K562 (cell line): ENCODE measurements around the gene TRMT1. TPM values are rescaled to one million over a fixed set of nuclear protein-coding genes. Genes with fewer than 3 reads are reported as not detected.
A peak's percentile ranks its signal among the peaks of the same experiment; 100 is the strongest.

Source experiments
- CBX2 ChIP-seq: fragments of 200-600 bp; sonication (generic); IDR thresholded peaks from one replicate; pipeline ENCODE4 v1.6.1; 2012; ENCODE audit warnings: mild to moderate bottlenecking, low read length, inconsistent platforms; ENCODE audit not compliant: insufficient read depth, poor library complexity, severe bottlenecking
- IRF2 ChIP-seq: sonication (generic); formaldehyde crosslinking; IDR thresholded peaks from 2 replicates; pipeline ENCODE4 v1.8.1; 2022; ENCODE audit warnings: mild to moderate bottlenecking, missing genetic modification reagents
- KDM4B ChIP-seq, 2 experiments: fragments of 450-650 bp in 1 of 2; sonication (generic) in 1 of 2; IDR thresholded peaks; 2 replicates each; pipeline ENCODE4 v1.6.1; 2016 to 2017; ENCODE audit warnings: borderline replicate concordance in 2 of 2, antibody characterized with exemption in 1 of 2, low read depth in 1 of 2, mild to moderate bottlenecking in 1 of 2
- NCOA6 ChIP-seq: fragments of 450-650 bp; IDR thresholded peaks from 2 replicates; pipeline ENCODE4 v1.6.1; 2017; ENCODE audit warnings: mild to moderate bottlenecking
- PHB ChIP-seq: fragments of 250-450 bp; sonication (Bioruptor Pico); IDR thresholded peaks from 2 replicates; pipeline ENCODE4 v1.5.0; 2021
- SIRT6 ChIP-seq: IDR thresholded peaks from one replicate; pipeline ENCODE4 v1.6.1; 2012; ENCODE audit warnings: low read depth, mild to moderate bottlenecking, control low read depth, inconsistent platforms, low read length, moderate library complexity
- SRSF1 ChIP-seq: fragments of 200-400 bp; formaldehyde crosslinking; IDR thresholded peaks from 2 replicates; pipeline ENCODE4 v1.6.1; 2017; ENCODE audit warnings: mild to moderate bottlenecking, low read depth, low read length, moderate library complexity
- SRSF3 ChIP-seq: fragments of 200-400 bp; formaldehyde crosslinking; IDR thresholded peaks from 2 replicates; pipeline ENCODE4 v1.6.1; 2016; ENCODE audit warnings: mild to moderate bottlenecking, low read length, moderate library complexity; ENCODE audit not compliant: insufficient read depth
- TEAD1 ChIP-seq, 2 experiments: fragments of 450-650 bp in 1 of 2; sonication (generic) in 1 of 2; formaldehyde crosslinking; IDR thresholded peaks; 2 replicates each; pipeline versions ENCODE4 v1.4.0 to v1.8.0; 2020 to 2022; ENCODE audit warnings: mild to moderate bottlenecking in 2 of 2, missing genetic modification reagents in 1 of 2
- TRIM24 ChIP-seq, 2 experiments: fragments of 450-650 bp; IDR thresholded peaks; 2 replicates each; pipeline ENCODE4 v1.6.1; 2016
- XRCC3 ChIP-seq: fragments of 450-650 bp; IDR thresholded peaks from 2 replicates; pipeline ENCODE4 v1.6.1; 2017; ENCODE audit warnings: mild to moderate bottlenecking, moderate library complexity
- ZBTB7A ChIP-seq: IDR thresholded peaks from 2 replicates; pipeline ENCODE4 v1.6.1; 2011; ENCODE audit warnings: low read depth, mild to moderate bottlenecking, low read length, moderate library complexity, borderline replicate concordance; ENCODE audit not compliant: control insufficient read depth
- ZFP1 ChIP-seq: fragments of 450-650 bp; formaldehyde crosslinking; IDR thresholded peaks from 2 replicates; pipeline ENCODE4 v1.4.0; 2020; ENCODE audit warnings: mild to moderate bottlenecking, mixed read lengths
- ZNF140 ChIP-seq: fragments of 250-450 bp; sonication (Bioruptor Pico); IDR thresholded peaks from 2 replicates; pipeline ENCODE4 v1.8.0; 2021; ENCODE audit warnings: moderate library complexity, mild to moderate bottlenecking, inconsistent platforms
- ZNF316 ChIP-seq: fragments of 450-650 bp; IDR thresholded peaks from 2 replicates; pipeline ENCODE4 v1.6.1; 2016
- ZNF830 ChIP-seq: fragments of 250-450 bp; sonication (Bioruptor Pico); IDR thresholded peaks from 2 replicates; pipeline ENCODE4 v1.5.0; 2021; ENCODE audit warnings: mild to moderate bottlenecking
- polyA plus RNA-seq, 8 experiments: library from polyadenylated mRNA; depleted of rRNA in 4 of 8; stranded (reverse) in 5 of 8; unstranded in 3 of 8; fragments of >200 nt; fragmentation: Nextera tagmentation in 2 of 8; fragmentation: Illumina TruSeq in 1 of 8; extraction: Ambion mirVana in 2 of 8; extraction: Trizol in 1 of 8; gene quantifications; 2 replicates each; pipeline versions ENCODE4 v1.2.1 to v1.2.3, GENCODE V29; 2011 to 2014; ENCODE audit warnings: inconsistent platforms in 1 of 8, missing spikeins in 1 of 8
- total RNA-seq, 7 experiments: library from RNA; depleted of rRNA in 6 of 7; stranded (reverse); fragments of >200 nt in 6 of 7; fragmentation: Illumina TruSeq in 2 of 7; extraction: Trizol in 2 of 7; gene quantifications; 2 replicates each; pipeline versions ENCODE4 v1.2.1 to v1.2.3, GENCODE V29; 2011 to 2021; ENCODE audit warnings: low replicate concordance in 1 of 7
- TF ChIP-seq, protein P1 (sequence below), 2 experiments: fragments of 450-650 bp; IDR thresholded peaks; 2 replicates each; pipeline ENCODE4 v1.6.1; 2016
- TF ChIP-seq, protein P2 (sequence below), 2 experiments: fragments of 450-650 bp in 1 of 2; sonication (generic) in 1 of 2; formaldehyde crosslinking in 1 of 2; IDR thresholded peaks in 1 of 2; conservative IDR thresholded peaks in 1 of 2; 2 replicates each; pipeline versions ENCODE4 v1.6.1 to v1.8.1; 2016 to 2023; ENCODE audit warnings: mild to moderate bottlenecking in 2 of 2, moderate library complexity in 2 of 2, inconsistent platforms in 1 of 2, missing genetic modification reagents in 1 of 2

Gene TRMT1
- total and polyA plus RNA-seq, 9 of the 15 experiments (the other 6 are each of a cell fraction or from before 2014, with no cell fraction given), result 5.8 to 158 (median 54.3) TPM

DNA sequence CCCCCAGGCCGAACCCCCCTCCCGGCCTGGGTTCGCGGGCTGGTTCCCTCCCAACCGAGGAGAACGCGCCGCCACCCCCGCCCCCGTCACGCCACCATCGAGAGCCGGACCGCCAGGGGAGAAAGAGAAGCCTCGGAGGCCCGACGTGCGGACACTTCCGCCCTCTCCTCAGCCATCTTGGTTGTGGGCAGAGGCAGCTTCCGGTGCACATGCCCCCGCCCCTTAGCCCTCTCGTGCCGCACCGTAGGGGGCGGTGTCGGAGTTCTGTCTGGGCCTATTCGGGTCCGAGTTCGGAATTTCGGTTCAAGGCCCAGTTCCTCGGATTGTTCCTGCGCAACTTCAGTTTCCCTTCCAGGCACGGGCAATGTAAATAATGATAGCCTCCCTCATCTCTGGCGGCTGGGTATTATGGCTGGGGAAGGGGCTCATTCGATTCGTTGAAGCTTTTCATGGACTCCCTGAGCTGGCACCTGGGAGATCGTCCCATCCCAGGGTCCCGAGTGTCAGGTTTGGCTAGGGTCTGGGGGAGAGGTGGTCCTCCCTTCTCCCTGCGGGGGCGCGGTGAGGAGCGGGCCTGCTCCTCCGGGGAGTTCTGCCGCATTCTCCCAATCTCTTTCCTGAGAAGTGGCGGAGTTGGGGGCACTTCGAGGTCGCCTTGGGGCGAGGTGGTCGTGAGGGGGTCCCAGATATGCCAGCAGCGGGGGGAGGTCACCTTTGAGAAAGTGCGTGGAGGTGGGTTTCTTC, 33.8 kb upstream of the TRMT1 start, which contains the start of the genes IER2 and STX10 (continued):
- peak in 1 of 2 experiments; percentile 94; a peak in 2 of 4 replicates for TF ChIP-seq KDM4B (IDR thresholded peaks at IDR 0.05; ENCODE audit: borderline replicate concordance in 2 of 2, low read depth in 1 of 2)
- TF ChIP-seq SIRT6, result no peak
- peak in 1 of 2 experiments; percentile 94; a peak in 2 of 4 replicates for TF ChIP-seq TEAD1 (CRISPR knock-in tag; IDR thresholded peaks at IDR 0.05)
- TF ChIP-seq, protein P1, sequence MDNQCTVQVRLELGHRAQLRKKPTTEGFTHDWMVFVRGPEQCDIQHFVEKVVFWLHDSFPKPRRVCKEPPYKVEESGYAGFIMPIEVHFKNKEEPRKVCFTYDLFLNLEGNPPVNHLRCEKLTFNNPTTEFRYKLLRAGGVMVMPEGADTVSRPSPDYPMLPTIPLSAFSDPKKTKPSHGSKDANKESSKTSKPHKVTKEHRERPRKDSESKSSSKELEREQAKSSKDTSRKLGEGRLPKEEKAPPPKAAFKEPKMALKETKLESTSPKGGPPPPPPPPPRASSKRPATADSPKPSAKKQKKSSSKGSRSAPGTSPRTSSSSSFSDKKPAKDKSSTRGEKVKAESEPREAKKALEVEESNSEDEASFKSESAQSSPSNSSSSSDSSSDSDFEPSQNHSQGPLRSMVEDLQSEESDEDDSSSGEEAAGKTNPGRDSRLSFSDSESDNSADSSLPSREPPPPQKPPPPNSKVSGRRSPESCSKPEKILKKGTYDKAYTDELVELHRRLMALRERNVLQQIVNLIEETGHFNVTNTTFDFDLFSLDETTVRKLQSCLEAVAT (IDR thresholded peaks at IDR 0.05), result 0 out of 4 replicates have a peak, but pooled peaks have one; percentile 26 to 57
- TF ChIP-seq SRSF1, result no peak
- TF ChIP-seq ZNF140 (CRISPR knock-in tag), result no peak
- TF ChIP-seq TRIM24 (IDR thresholded peaks at IDR 0.05), result 0 out of 4 replicates have a peak, but pooled peaks of 1 of the 2 experiments have one; percentile 35
- peak; percentile 65; the same call in 1 of the 2 replicates for TF ChIP-seq SRSF3
- no peak for TF ChIP-seq ZFP1 (CRISPR knock-in tag)
- no peak for TF ChIP-seq XRCC3
- no peak for TF ChIP-seq IRF2
- no peak for TF ChIP-seq NCOA6
- TF ChIP-seq ZBTB7A, result peak; percentile 95
- no peak for TF ChIP-seq ZNF830 (CRISPR knock-in tag)
- no peak for TF ChIP-seq CBX2
- no peak for TF ChIP-seq PHB (CRISPR knock-in tag)
- TF ChIP-seq ZNF316, result no peak
- TF ChIP-seq, protein P2, sequence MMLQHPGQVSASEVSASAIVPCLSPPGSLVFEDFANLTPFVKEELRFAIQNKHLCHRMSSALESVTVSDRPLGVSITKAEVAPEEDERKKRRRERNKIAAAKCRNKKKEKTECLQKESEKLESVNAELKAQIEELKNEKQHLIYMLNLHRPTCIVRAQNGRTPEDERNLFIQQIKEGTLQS (IDR thresholded peaks at IDR 0.05), result no peak
- TF ChIP-seq, protein P2 (CRISPR knock-in tag; conservative IDR thresholded peaks at IDR 0.05), result no peak
